Right ventricle myocardium superior (tissue), 1 donor: ENCODE data around the gene APCDD1. TPM values are rescaled to one million over a fixed set of nuclear protein-coding genes. Genes with fewer than 3 reads are reported as not detected.
A peak's percentile ranks its signal among the peaks of the same experiment; 100 is the strongest.

ENCODE experiments used
- ATAC-seq: fragments of 200-7000 bp; cut with Tn5 transposase; one replicate; pipeline ENCODE4 v1.9.1; 2020; ENCODE audit warnings: mild to moderate bottlenecking; ENCODE audit not compliant: poor library complexity
- DNase-seq: peaks from one replicate; pipeline ENCODE4 v3.0.0-alpha.2; 2020
- intact Hi-C: fragments of 100-400 bp; cut with DNase I; formaldehyde crosslinking; loops from one replicate; pipeline ENCODE4 v1.11.2; 2022
- total RNA-seq: library from RNA; stranded (reverse); fragmentation: NEBNext Ultra II Directional; extraction: Animal tissue kit (Norgen Biotek cat#: 25700); gene quantifications from one replicate; pipeline ENCODE4 v1.2.1, GENCODE V29; 2021
- donor health status: DM: no; HTN: yes; CAD: no; lungs with severe emphysema.

APCDD1 gene
- total RNA-seq, 1 donor from 2014 or later = 27.0 TPM

GRCh38 chr18:10424585-10425307 is 29.7 kb upstream of the APCDD1 start:
- intact Hi-C loops = no loop called here
- DNase-seq = peak; percentile 76
- peak; percentile 81 for ATAC-seq

GRCh38 chr18:10430677-10431076 is 23.8 kb upstream of the APCDD1 start:
- no peak for DNase-seq
- intact Hi-C loops = no loop called here
- peak; percentile 20 for ATAC-seq

- DNase-seq = no peak
- intact Hi-C loops = no loop called here
- no peak for ATAC-seq
Measured at GRCh38 chr18:10431680-10432079, 22.8 kb upstream of the APCDD1 start.

- DNase-seq (no peak), ATAC-seq (no peak)
- intact Hi-C loops = no loop called here
Measured at GRCh38 chr18:10432781-10433180, 21.7 kb upstream of the APCDD1 start.

- intact Hi-C loops = no loop called here
Measured at GRCh38 chr18:10436160-10436559, 18.3 kb upstream of the APCDD1 start.

GRCh38 chr18:10437837-10438236 is 16.6 kb upstream of the APCDD1 start:
- ATAC-seq (no peak), DNase-seq (no peak)
- intact Hi-C loops = no loop called here

More at GRCh38 chr18:10436160-10436559, 18.3 kb upstream of the APCDD1 start:
- ATAC-seq (no peak), DNase-seq (no peak)

GRCh38 chr18:10439898-10440297 is 14.5 kb upstream of the APCDD1 start:
- no peak for DNase-seq
- intact Hi-C loops = no loop called here
- ATAC-seq = no peak

- DNase-seq = no peak
- intact Hi-C loops = no loop called here
- ATAC-seq = no peak
Measured at GRCh38 chr18:10440884-10441283, 13.6 kb upstream of the APCDD1 start.

- intact Hi-C loops = no loop called here
- ATAC-seq (no peak), DNase-seq (no peak)
Measured at GRCh38 chr18:10441472-10441871, 13.0 kb upstream of the APCDD1 start.

- ATAC-seq (peak; percentile 46), DNase-seq (no peak)
- intact Hi-C loops = no loop called here
Measured at GRCh38 chr18:10442551-10442971, 11.9 kb upstream of the APCDD1 start.

GRCh38 chr18:10443001-10443400 is 11.4 kb upstream of the APCDD1 start:
- no peak for ATAC-seq
- no peak for DNase-seq
- intact Hi-C loops = no loop called here

- no peak for DNase-seq
- intact Hi-C loops = no loop called here
- ATAC-seq = no peak
Measured at GRCh38 chr18:10444314-10445006, 10.0 kb upstream of the APCDD1 start.

- DNase-seq = no peak
- intact Hi-C loops = no loop called here
- no peak for ATAC-seq
Measured at GRCh38 chr18:10449396-10449795, 5.0 kb upstream of the APCDD1 start.

- ATAC-seq = no peak
Measured at GRCh38 chr18:10450986-10451385, 3.4 kb upstream of the APCDD1 start.

GRCh38 chr18:10453261-10453805 is 1.1 kb upstream of the APCDD1 start:
- ATAC-seq (peak; percentile 19), DNase-seq (no peak)
- intact Hi-C loops = no loop called here

More at GRCh38 chr18:10450986-10451385, 3.4 kb upstream of the APCDD1 start:
- intact Hi-C loops = no loop called here
- DNase-seq = no peak

- DNase-seq (peak; percentile 53), ATAC-seq (peak; percentile 16)
- intact Hi-C loops = no loop called here
Measured at GRCh38 chr18:10454681-10455557, 484 bp downstream of the APCDD1 start.

- DNase-seq (no peak), ATAC-seq (no peak)
- intact Hi-C loops = no loop called here
Measured at GRCh38 chr18:10455726-10456453, 1.5 kb downstream of the APCDD1 start.

GRCh38 chr18:10456718-10457117 is 2.3 kb downstream of the APCDD1 start:
- DNase-seq (no peak), ATAC-seq (no peak)
- intact Hi-C loops = no loop called here
